Breast epithelium (tissue), 4 donors: ENCODE results near the gene HIVEP3. TPM values are rescaled to one million over a fixed set of nuclear protein-coding genes. Genes with fewer than 3 reads are reported as not detected.
A peak's percentile ranks its signal among the peaks of the same experiment; 100 is the strongest.

ENCODE experiments used
- DNase-seq, 2 donors: peaks; one replicate each; pipeline ENCODE4 v3.0.0-alpha.2; 2019; ENCODE audit warnings: low spot score in 2 of 2
- H3K27ac ChIP-seq, 2 donors: fragments of 200-600 bp; sonication (generic) in 1 of 2; one replicate each; pipeline ENCODE4 v1.5.1; 2016 to 2019; ENCODE audit warnings: mild to moderate bottlenecking in 1 of 2
- H3K27me3 ChIP-seq, 2 donors: fragments of 200-600 bp; sonication (generic) in 1 of 2; one replicate each; pipeline versions ENCODE4 v1.5.1 to v1.6.0; 2017 to 2019; ENCODE audit warnings: control low read depth in 1 of 2, mild to moderate bottlenecking in 1 of 2
- H3K36me3 ChIP-seq: fragments of 200-600 bp; one replicate; pipeline ENCODE4 v1.5.1; 2019
- H3K4me1 ChIP-seq, 2 donors: fragments of 200-600 bp; sonication (generic); one replicate each; pipeline ENCODE4 v1.5.1; 2016 to 2019; ENCODE audit warnings: control low read depth in 1 of 2
- H3K4me3 ChIP-seq, 3 donors: fragments of 200-600 bp; sonication (generic); 1 replicate in 2 of 3; 2 replicates in 1 of 3; pipeline ENCODE4 v1.5.1; 2016 to 2019; ENCODE audit warnings: mild to moderate bottlenecking in 3 of 3, moderate library complexity in 2 of 3
- H3K9me3 ChIP-seq, 2 donors: fragments of 200-600 bp; sonication (generic) in 1 of 2; one replicate each; pipeline ENCODE4 v1.5.1; 2016 to 2019; ENCODE audit warnings: control low read depth in 1 of 2
- POLR2A ChIP-seq: fragments of 450-650 bp; IDR thresholded peaks from one replicate; pipeline ENCODE4 v1.6.1; 2016; ENCODE audit warnings: antibody characterized with exemption, mild to moderate bottlenecking, moderate library complexity
- POLR2AphosphoS5 ChIP-seq, 3 donors: sonication (generic); formaldehyde crosslinking; IDR thresholded peaks; one replicate each; pipeline ENCODE4 v1.6.1; 2017; ENCODE audit warnings: antibody characterized with exemption in 3 of 3
- intact Hi-C: fragments of 100-400 bp; cut with DNase I; formaldehyde crosslinking; loops from one replicate; pipeline ENCODE4 v1.15.1; 2023; ENCODE audit warnings: low total_unique reads
- total RNA-seq, 3 donors: library from RNA; depleted of rRNA; stranded (reverse); fragments of >200 nt; gene quantifications; one replicate each; pipeline ENCODE4 v1.1.0, GENCODE V29; 2016
- TF ChIP-seq, protein P1 (sequence below), 3 donors: fragments of 450-650 bp; IDR thresholded peaks; one replicate each; pipeline ENCODE4 v1.5.1; 2016 to 2017; ENCODE audit warnings: antibody characterized with exemption in 3 of 3, mild to moderate bottlenecking in 3 of 3, moderate library complexity in 3 of 3

The HIVEP3 gene
- total RNA-seq, 3 donors from 2014 or later: 3.5 to 13.5 (median 9.2) TPM

DNA sequence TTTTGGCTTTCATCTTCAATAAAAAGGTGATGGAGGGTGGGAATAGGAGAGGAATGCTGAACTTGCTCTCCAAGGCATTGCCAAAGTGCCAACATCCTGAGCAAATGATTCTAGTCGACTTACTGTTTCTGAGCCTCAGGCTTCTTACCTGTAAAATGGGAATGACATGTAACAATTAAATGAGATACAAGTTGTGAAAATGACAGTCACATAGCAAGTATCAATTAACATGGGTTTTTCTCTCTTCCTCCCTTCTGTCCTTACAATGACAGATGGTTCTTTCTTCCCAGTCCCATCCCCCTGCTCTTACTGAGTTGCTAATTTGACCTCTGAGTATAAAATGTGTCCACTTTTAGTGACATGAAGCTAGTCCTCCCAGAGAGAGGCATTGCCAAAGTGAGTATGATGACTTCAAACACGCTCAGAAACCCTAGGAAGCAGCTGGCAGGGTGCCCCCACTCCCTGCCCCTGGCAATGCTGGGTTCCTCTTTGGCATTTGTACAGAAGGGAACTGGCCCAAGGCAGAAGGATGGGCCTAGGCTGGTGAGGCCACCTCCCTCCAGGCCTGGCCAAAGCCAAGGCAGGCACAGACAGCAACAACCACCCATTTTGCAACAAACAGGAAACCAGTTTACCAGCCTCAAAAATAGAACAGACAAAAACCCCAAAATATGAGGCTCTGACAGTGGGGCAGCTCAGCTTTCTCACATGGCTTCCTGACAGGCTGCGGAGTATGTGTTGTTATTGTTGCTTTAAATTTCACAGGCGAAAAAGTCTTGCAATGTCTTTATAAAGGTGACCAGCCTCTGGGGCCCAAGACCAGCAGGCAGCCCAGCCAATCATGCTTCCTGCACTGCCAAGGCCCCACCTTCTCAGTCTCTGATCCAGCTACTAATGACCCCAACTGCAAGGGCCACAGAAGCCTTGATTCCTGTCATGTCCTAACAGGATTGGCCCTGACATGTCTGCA lies 115.9 kb downstream of the HIVEP3 start:
- Histone ChIP-seq H3K4me1 (peaks cover 0 to 9% of the 10 kb centered on the region in 2 donors), H3K9me3 (no peaks in the 10 kb centered on the region), H3K27ac (peak overlapping the region; percentile 75 to 87), H3K36me3 (no peaks in the 10 kb centered on the region), H3K27me3 (no peaks in the 10 kb centered on the region), H3K4me3 (no peak overlapping the region)
- peak; percentile 62 to 82 for DNase-seq
- no peak for TF ChIP-seq POLR2A
- TF ChIP-seq, protein P1, sequence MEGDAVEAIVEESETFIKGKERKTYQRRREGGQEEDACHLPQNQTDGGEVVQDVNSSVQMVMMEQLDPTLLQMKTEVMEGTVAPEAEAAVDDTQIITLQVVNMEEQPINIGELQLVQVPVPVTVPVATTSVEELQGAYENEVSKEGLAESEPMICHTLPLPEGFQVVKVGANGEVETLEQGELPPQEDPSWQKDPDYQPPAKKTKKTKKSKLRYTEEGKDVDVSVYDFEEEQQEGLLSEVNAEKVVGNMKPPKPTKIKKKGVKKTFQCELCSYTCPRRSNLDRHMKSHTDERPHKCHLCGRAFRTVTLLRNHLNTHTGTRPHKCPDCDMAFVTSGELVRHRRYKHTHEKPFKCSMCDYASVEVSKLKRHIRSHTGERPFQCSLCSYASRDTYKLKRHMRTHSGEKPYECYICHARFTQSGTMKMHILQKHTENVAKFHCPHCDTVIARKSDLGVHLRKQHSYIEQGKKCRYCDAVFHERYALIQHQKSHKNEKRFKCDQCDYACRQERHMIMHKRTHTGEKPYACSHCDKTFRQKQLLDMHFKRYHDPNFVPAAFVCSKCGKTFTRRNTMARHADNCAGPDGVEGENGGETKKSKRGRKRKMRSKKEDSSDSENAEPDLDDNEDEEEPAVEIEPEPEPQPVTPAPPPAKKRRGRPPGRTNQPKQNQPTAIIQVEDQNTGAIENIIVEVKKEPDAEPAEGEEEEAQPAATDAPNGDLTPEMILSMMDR (IDR thresholded peaks at IDR 0.05): no peak
- TF ChIP-seq POLR2AphosphoS5 (IDR thresholded peaks at IDR 0.05): peak in 2 of 3 donors; percentile 54 to 67
- intact Hi-C loops: loop anchor here (5.0 kb wide), 1 partner anchor 639 kb away; no protein-coding TSS in a partner anchor

DNA sequence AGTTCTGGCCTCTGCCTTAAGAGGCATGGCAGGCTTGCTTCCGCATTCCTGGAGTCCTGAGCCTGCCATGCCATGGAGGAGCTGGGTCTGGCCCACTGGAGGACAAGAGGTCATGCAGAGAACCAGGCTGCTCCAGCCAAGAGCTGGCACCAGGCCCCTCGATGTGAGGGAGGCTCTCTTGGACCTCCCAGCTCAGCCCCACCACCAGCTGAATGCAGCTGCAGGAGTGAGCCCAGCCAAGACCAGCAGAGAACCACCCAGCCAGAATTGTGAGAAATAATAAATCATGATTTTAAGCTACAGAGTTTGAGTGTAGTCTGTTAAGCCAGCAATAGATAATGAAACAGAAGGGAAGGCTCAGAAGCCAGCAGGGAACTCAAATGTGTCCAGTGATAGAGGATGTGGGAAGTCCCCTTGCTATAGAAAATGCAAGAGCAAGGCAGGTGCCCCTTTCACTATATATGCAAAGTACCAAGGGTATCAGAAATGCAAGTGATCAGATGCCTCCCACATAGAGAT lies 118.4 kb downstream of the HIVEP3 start:
- no peak for DNase-seq
- Histone ChIP-seq H3K27ac (no peak overlapping the region), H3K4me1 (peaks cover 0 to 9% of the 10 kb centered on the region in 2 donors), H3K4me3 (no peak overlapping the region), H3K27me3 (no peaks in the 10 kb centered on the region), H3K9me3 (no peaks in the 10 kb centered on the region), H3K36me3 (no peaks in the 10 kb centered on the region)
- TF ChIP-seq POLR2AphosphoS5 (IDR thresholded peaks at IDR 0.05) (no peak), POLR2A (no peak)
- TF ChIP-seq, protein P1 (IDR thresholded peaks at IDR 0.05): no peak
- intact Hi-C loops: loop anchor here (5.0 kb wide), 1 partner anchor 642 kb away; no protein-coding TSS in a partner anchor

DNA sequence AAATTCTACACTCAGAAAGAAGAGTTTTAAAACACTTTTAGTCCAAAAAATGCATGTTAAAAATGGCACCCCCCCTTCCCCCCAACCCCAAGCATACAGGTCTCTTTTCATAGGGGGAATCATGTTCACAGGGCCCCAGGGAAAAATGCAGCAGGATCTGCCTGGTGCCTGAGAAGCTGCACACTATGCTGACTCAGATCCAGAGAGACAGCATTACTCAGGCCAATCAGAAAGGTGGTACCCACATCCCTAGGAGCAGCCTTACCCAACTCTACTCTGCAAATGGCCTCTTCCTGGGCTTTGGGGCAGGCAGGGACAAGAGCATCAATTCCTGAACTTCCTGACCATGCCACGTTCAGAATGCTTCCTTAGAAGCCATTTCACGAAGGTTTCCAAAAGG lies 119.0 kb downstream of the HIVEP3 start:
- no peak overlapping the region for H3K27ac ChIP-seq
- peaks cover 0 to 9% of the 10 kb centered on the region in 2 donors for H3K4me1 ChIP-seq
- no peaks in the 10 kb centered on the region for H3K36me3 ChIP-seq
- intact Hi-C loops: loop anchor here (5.0 kb wide), 1 partner anchor 643 kb away; no protein-coding TSS in a partner anchor
- no peak overlapping the region for H3K4me3 ChIP-seq
- DNase-seq: no peak
- no peak for TF ChIP-seq POLR2A
- TF ChIP-seq, protein P1 (IDR thresholded peaks at IDR 0.05): no peak
- TF ChIP-seq POLR2AphosphoS5 (IDR thresholded peaks at IDR 0.05): no peak
- no peaks in the 10 kb centered on the region for H3K27me3 ChIP-seq
- H3K9me3 ChIP-seq: no peaks in the 10 kb centered on the region

DNA sequence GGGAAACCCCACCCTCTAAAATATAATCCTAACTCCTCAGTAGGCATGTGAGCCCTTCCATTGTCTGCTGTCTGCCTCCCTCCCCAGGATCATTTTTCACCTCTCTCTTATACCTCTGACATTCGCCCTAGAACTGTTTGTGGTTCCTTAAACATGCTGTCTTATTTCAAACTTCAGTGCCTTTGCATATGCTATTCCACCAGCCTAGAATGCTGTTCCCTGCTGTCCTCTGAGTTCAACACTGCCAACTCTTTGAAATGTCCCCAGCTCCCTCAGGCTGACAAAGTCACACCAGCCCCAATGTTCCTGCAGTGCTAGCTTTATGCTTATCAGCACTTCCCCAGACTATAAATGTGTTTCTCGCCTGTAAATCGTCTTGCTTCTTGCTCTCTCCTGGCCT lies 119.5 kb downstream of the HIVEP3 start:
- H3K4me3 ChIP-seq: no peak overlapping the region

More for the DNA sequence above, 119.5 kb downstream of the HIVEP3 start:
- DNase-seq: no peak
- no peaks in the 10 kb centered on the region for H3K27me3 ChIP-seq
- no peaks in the 10 kb centered on the region for H3K9me3 ChIP-seq
- intact Hi-C loops: no loop called here
- H3K27ac ChIP-seq: no peak overlapping the region
- TF ChIP-seq, protein P1 (IDR thresholded peaks at IDR 0.05): no peak
- TF ChIP-seq POLR2AphosphoS5 (IDR thresholded peaks at IDR 0.05) (no peak), POLR2A (no peak)
- H3K36me3 ChIP-seq: no peaks in the 10 kb centered on the region
- H3K4me1 ChIP-seq: peaks cover 0 to 8% of the 10 kb centered on the region in 2 donors
